Neutrophil (primary cell): ENCODE results near the gene RRP15.

Source experiments
- H3K27ac ChIP-seq: fragments of 200-600 bp; sonication (generic); 2 replicates; pipeline ENCODE4 v1.5.1; 2016; ENCODE audit warnings: mild to moderate bottlenecking, moderate library complexity
- H3K27me3 ChIP-seq: fragments of 200-600 bp; sonication (generic); 2 replicates; pipeline ENCODE4 v1.6.0; 2016; ENCODE audit warnings: mild to moderate bottlenecking
- H3K36me3 ChIP-seq: fragments of 200-600 bp; sonication (generic); 2 replicates; pipeline ENCODE4 v1.5.1; 2017
- H3K4me1 ChIP-seq, 2 experiments: fragments of 200-600 bp in 1 of 2; sonication (generic) in 1 of 2; 1 replicate in 1 of 2; 2 replicates in 1 of 2; pipeline versions ENCODE4 v1.5.1 to v1.6.1; 2013 to 2016; ENCODE audit warnings: low read depth in 1 of 2, low read length in 1 of 2, mild to moderate bottlenecking in 1 of 2, moderate library complexity in 1 of 2; ENCODE audit not compliant: control insufficient read depth in 1 of 2, insufficient read depth in 1 of 2
- H3K4me3 ChIP-seq, 2 experiments: fragments of 200-600 bp in 1 of 2; sonication (generic) in 1 of 2; 1 replicate in 1 of 2; 2 replicates in 1 of 2; pipeline ENCODE4 v1.5.1; 2013 to 2016; ENCODE audit warnings: low read depth in 1 of 2, low read length in 1 of 2, mild to moderate bottlenecking in 1 of 2, moderate library complexity in 1 of 2
- H3K9me3 ChIP-seq: fragments of 200-600 bp; sonication (generic); 2 replicates; pipeline ENCODE4 v1.5.1; 2016
- CTCF ChIP-seq: fragments of 200-600 bp; sonication (generic); IDR thresholded peaks from 2 replicates; pipeline ENCODE4 v1.5.1; 2016; ENCODE audit warnings: antibody characterized with exemption

RRP15 gene

GRCh38 chr1:218296162-218296561, 11.1 kb downstream of the RRP15 start:
- H3K27me3 ChIP-seq: no peaks in the 10 kb centered on the region
- H3K9me3 ChIP-seq: no peaks in the 10 kb centered on the region
- no peak overlapping the region for H3K27ac ChIP-seq
- H3K4me1 ChIP-seq: no peaks in the 10 kb centered on the region
- no peak overlapping the region for H3K4me3 ChIP-seq
- TF ChIP-seq CTCF: no peak
- H3K36me3 ChIP-seq: no peaks in the 10 kb centered on the region

DNA sequence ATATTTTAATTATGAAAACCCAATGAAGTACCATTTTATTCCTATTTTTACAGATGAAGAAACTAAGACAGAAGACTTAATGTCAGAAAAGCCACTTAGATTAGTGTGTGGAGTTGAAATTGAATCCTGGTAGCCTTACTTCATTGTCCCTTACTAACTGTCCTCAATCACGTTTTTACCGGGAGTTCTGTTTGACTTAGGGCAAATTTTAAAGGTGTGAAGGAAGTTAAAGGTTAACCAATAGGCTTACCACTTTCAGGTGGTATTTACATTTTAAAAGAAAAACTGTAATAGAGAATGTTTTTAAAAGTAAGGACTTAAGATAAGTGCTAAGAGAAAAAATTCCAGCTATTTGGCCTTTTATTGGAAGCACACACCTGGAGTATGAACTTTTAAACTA, 12.4 kb downstream of the RRP15 start:
- TF ChIP-seq CTCF: no peak

GRCh38 chr1:218297867-218298266, 12.8 kb downstream of the RRP15 start:
- no peak overlapping the region for H3K27ac ChIP-seq
- TF ChIP-seq CTCF: no peak
- H3K4me3 ChIP-seq: no peak overlapping the region

More for the DNA sequence above, 12.4 kb downstream of the RRP15 start:
- Histone ChIP-seq H3K36me3 (no peaks in the 10 kb centered on the region), H3K9me3 (no peaks in the 10 kb centered on the region), H3K27me3 (no peaks in the 10 kb centered on the region), H3K4me1 (no peaks in the 10 kb centered on the region), H3K4me3 (no peak overlapping the region), H3K27ac (no peak overlapping the region)

DNA sequence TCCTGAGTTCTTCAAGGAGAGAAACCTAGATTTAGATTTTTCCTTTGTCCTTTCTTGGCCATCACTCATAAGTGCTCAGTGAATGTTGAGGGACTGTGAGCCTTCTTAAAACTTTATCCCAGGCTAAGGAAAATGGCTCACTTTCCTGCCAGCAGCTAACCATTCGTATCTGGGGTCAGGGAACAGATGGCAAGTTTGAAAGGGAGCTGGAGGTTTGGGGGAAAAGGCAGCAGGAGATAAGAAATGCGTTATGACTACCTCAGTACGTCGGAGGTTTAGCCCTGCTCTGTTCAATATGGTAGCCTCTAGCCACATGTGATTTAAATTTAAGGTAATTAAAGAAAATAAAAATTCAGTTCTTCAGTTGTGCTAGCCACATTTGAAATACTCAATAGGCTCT, 13.3 kb downstream of the RRP15 start:
- H3K4me3 ChIP-seq: no peak overlapping the region
- no peak overlapping the region for H3K27ac ChIP-seq

More at GRCh38 chr1:218297867-218298266, 12.8 kb downstream of the RRP15 start:
- Histone ChIP-seq H3K36me3 (no peaks in the 10 kb centered on the region), H3K27me3 (no peaks in the 10 kb centered on the region), H3K4me1 (no peaks in the 10 kb centered on the region), H3K9me3 (no peaks in the 10 kb centered on the region)

GRCh38 chr1:218299416-218299815, 14.3 kb downstream of the RRP15 start:
- H3K36me3 ChIP-seq: no peaks in the 10 kb centered on the region
- no peak for TF ChIP-seq CTCF
- H3K4me3 ChIP-seq: no peak overlapping the region
- no peak overlapping the region for H3K27ac ChIP-seq
- H3K9me3 ChIP-seq: no peaks in the 10 kb centered on the region
- no peaks in the 10 kb centered on the region for H3K4me1 ChIP-seq
- no peaks in the 10 kb centered on the region for H3K27me3 ChIP-seq

More for the DNA sequence above, 13.3 kb downstream of the RRP15 start:
- H3K27me3 ChIP-seq: no peaks in the 10 kb centered on the region
- TF ChIP-seq CTCF: no peak
- H3K9me3 ChIP-seq: no peaks in the 10 kb centered on the region
- H3K36me3 ChIP-seq: no peaks in the 10 kb centered on the region
- no peaks in the 10 kb centered on the region for H3K4me1 ChIP-seq

DNA sequence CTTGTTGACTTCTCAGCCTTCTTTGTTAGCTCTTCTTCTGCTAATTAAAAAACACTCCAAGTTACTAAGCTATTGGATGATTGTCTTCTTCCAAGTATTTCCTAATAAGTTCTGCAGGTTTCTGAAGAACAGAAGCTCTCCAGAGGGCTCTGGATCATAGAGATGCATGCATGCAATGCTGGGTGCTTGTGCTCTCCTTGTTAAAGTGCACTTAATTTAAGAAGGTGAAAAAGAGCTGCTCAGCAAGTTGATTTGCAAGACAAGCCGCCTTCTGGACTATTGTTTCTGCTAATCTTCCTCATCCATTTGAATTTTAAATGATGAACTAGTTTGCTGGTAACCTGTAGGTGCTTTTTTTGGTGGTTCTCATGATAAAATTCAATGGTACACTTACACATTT, 16.1 kb downstream of the RRP15 start:
- Histone ChIP-seq H3K27me3 (no peaks in the 10 kb centered on the region), H3K27ac (no peak overlapping the region), H3K9me3 (no peaks in the 10 kb centered on the region), H3K4me1 (no peaks in the 10 kb centered on the region), H3K36me3 (no peaks in the 10 kb centered on the region), H3K4me3 (no peak overlapping the region)
- TF ChIP-seq CTCF: no peak
